ENCODE results near the gene CEP85.

CEP85 gene

GRCh38 chr1:26324550-26324949 is 90.5 kb downstream of the CEP85 start:
- TF ChIP-seq CTCF (conservative IDR thresholded peaks at IDR 0.05; ENCODE audit: low read length), result no peak
- H3K4me3 ChIP-seq (ENCODE audit: low read length), result no peak overlapping the region
- no peak for DNase-seq (ENCODE audit: low read depth)

- no peak for TF ChIP-seq CTCF (conservative IDR thresholded peaks at IDR 0.05; ENCODE audit: low read length)
- no peak for DNase-seq (ENCODE audit: low read depth)
- H3K4me3 ChIP-seq (ENCODE audit: low read length), result no peak overlapping the region
These were observed 94.0 kb downstream of the CEP85 start for GRCh38 chr1:26327956-26328362.

Data from AG10803 (cell line).